GM18508 (cell line): ENCODE data around the gene EBLN2.

Experiments used
- ATAC-seq: cut with Tn5 transposase; IDR thresholded peaks from one replicate; pipeline ENCODE4 v1.9.1; 2021; ENCODE audit warnings: moderate number of reproducible peaks; ENCODE audit not compliant: insufficient read depth, unreplicated experiment

EBLN2 gene

GRCh38 chr3:73098873-73099272 is 37.4 kb downstream of the EBLN2 start:
- ATAC-seq: no peak

GRCh38 chr3:73100741-73101559 is 39.5 kb downstream of the EBLN2 start:
- ATAC-seq: peak; percentile 90

GRCh38 chr3:73101881-73102280 is 40.4 kb downstream of the EBLN2 start:
- no peak for ATAC-seq

GRCh38 chr3:73107215-73107614 is 45.8 kb downstream of the EBLN2 start:
- no peak for ATAC-seq

- no peak for ATAC-seq
Observed at GRCh38 chr3:73107676-73108187, 46.3 kb downstream of the EBLN2 start.

- no peak for ATAC-seq
Observed at GRCh38 chr3:73108750-73109149, 47.3 kb downstream of the EBLN2 start.

- no peak for ATAC-seq
Observed at GRCh38 chr3:73110530-73110929, 49.1 kb downstream of the EBLN2 start.
